ENCODE results near the gene SNRK. TPM values are rescaled to one million over a fixed set of nuclear protein-coding genes. Genes with fewer than 3 reads are reported as not detected.
A peak's percentile ranks its signal among the peaks of the same experiment; 100 is the strongest.

The SNRK gene
- polyA plus RNA-seq, 1 donor: 55.5 TPM

DNA sequence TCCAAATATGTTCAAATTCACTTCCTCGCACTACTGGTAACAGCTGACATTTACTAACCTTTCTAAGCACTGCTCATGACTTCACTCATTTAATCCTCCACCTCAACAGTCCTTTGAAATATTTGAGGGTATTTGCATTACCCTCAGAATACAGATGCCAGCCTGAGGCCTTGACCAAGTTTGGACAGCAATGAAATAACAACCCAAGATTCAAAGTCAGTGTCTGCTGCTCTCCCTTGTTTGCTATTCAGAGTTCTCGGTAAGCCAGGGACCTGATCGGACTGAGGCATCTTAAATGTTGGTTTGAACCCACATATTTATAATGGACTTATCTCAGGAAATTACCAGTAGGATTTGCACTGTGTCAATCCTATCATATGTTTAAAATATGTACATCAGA lies 19.9 kb upstream of the SNRK start:
- DNase-seq: no peak

DNA sequence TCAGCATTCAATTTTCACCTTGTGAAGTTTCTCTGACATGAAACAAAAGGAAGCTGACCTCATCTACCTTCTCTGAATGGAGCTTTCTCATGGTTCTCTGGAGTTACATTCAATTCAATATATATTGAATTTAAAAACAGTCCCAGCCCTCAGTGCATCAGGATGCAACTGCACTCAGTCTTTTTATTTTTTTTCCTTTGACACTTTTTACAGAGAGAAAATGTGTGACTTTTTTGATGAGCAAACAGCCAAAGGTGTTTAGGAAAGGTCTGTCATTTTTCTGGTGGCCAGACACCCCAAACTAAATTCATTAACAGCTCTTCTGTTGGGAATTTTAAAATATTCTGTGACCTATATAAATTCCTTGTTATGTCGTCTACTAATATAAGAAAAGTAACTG lies 19.3 kb upstream of the SNRK start:
- DNase-seq: no peak

DNA sequence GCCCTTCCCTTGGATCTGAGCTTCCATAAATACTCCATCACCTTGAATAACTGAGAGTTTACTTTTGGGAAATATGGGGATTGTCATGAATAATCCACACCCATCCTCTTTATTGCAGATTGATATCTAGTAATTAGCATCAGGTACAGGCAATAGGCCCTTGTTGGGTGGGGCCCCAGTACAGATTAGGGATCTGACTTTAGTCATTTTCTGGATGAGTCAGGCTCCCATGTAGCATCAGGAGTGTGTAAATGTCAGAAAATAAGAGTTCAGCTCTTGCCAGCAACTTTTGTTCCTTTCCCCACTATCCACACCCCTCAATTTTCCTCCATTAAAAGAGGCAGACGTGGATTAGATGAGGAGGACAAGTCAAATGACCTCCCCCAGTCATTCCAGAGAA lies 17.7 kb upstream of the SNRK start:
- DNase-seq: no peak

DNA sequence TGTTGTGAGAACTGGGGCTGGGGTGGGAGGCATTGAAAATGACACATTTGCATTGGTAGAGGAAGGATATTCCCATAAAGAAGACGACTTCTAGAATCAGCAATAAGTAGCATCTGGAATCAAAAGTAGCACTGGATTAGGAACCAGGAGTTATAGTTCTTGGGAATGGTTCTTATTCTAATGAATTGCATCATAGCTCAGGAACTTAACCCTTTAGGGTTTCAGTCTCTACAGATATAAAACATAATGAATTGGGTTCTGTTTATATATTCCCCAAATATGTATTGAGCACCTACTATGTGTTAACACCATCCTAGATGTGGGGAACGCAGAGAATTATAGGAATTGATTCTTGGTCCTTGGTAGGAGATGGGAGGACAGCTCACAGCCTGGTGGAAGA lies 16.3 kb upstream of the SNRK start:
- DNase-seq: no peak

DNA sequence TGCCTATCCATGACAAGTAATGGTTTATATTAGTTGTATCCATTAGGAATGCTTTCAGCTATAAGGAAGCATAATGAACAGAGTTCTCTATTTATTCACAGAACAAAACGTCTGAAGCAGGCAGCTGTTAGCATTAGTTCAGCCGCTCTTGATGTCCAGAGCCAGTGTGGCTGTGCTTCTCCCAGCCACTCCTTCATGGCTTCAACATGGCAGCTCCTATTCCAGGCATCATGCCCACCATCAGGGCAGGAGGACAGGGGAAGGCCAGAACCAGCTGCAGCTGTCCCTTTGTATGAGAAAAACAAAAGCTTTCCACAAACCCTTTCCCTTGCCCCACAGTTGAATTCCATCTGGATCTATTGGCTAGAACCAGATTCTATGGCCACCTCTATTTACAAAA lies 12.9 kb upstream of the SNRK start:
- DNase-seq: no peak

DNA sequence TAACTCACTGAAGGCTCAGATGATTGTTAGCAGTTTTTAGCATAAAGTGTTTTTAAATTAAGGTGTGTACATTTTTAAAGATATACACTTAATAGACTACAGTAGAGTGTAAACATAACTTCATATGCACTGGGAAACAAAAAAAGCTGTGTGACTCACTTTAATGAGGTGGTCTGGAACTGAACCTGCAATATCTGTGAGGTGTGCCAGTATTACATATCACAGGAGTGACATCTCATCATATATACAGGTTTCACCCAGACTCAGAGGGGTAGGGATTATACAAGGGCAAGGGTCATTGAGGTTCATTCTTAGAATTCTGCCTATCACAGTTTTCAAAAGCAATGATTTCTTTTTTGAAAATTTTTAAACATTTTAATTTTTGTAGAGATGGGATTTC lies 7.3 kb upstream of the SNRK start:
- no peak for DNase-seq

DNA sequence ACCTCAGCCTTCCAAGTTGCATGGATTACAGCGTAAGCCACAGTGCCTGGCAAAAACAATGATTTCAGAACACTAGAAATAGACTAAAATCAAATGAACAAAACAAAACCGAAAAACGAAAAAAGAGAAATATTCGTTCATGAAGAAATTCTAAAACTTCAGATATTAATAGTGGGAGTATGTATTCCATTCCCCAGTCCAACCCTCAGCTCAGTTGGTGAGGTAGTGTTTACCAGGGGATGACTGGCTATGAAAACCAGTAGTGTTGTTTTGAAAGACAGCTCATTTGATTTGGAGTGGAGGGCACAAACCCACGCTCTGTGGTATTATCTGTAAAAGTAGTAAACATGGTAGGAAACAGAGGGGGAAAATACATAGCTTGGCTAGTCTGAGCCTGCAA lies 6.8 kb upstream of the SNRK start:
- DNase-seq: no peak

DNA sequence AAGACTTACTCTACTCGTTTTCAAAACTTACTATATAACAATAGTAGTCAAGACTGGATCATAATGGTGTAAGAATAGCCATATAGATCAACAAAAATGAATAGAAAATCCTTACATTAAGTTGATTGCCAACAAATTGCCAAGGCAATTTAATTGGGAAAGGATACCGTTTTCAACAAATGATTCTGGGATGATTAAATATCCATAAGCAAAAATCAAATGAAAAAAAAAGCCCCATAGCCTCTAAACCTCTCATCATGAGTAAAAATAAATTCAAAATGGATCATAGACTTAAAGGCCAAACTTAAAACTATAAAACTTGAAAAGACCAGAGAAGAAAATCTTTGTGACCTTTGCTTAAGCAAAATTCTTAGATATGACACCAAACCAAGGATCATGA lies 5.3 kb upstream of the SNRK start:
- DNase-seq: no peak

DNA sequence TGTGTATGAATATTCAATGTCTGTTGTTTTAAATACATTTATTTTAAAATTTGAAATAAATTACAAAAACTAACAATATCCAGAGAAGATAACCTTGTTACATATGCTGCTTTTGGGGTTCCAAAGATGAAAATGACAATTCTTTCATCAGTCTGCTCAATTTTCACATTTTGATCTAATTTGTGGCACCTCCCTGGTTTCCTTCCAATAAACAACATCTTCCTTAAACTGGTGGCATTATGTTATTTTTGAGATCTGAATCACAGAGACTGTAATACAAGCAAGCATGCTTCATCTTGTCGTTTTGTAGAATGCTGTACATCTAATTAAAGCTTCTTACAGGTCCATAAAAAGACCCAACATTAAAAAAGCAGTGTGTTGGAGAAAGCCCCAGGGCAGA lies 2.2 kb upstream of the SNRK start:
- no peak for DNase-seq

DNA sequence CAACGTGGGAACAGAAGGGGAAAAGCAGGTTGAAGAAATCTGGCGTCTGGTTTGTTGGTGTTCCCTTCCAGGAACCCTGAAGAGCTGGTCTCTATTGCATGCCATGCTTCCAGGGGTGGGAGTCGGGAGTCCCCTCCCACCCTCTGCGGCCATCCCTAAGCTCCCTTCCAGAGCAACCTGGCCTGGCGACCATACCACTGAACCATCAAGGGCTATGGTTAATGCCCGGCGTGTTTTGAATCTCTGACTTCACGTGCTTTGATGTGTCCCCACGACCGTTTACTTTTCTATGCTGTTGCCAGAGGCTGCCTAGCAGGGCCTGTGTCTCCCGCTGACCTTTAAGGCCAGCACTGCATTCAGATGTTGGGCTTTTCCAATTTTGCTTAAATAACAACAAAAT lies 696 bp upstream of the SNRK start:
- no peak for DNase-seq

DNA sequence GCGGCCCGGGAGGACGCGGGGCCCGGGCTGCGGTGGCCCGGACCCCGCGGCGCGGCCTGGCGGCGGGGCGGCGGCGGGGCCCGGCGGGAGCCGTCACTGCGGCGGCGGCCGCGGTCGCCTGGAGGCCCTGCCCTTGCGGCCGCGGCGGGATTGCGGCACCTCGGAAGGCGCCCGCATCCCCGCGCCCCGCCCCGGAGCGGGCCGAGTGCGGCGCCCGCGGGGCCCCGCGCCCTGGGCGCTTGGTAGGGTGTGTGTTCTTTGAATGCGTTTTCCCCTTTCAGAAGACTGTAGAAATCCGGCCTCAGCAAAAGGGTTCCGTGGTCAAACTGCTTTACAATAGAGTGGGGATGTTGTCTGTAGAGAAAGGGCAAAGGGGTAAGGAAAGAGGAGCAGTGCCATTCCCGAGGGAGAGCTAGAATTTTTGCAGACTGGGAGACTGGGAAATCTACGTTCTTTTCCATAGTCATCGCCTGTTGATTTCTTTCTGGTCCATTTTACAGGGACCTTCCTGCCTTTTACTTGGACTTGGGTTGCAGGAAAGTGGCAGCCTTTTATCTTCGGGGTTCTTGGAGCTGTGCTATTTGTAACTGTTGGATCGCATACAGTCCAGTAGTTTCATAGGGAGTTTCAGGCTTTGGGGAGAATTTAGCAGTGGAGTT lies 630 bp downstream of the SNRK start:
- DNase-seq: peak; percentile 32

DNA sequence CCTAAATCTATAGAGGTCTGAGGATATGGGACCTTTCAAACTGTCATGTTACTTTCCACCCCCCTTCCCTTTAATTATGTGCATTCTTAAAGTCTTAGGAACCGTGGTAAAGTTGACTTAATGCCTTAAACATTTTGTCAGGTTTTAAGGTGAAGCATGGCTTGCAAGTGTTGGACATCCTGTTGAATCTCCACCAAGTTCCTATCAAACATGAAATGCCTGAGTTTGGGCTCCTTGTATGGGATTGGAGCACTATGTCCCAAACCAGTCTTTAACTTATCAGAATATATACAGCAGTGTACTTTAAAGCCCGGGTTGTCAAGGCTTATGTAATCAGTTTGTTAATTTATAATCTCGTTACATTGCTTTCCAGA lies 1.1 kb downstream of the SNRK start:
- peak; percentile 22 for DNase-seq

DNA sequence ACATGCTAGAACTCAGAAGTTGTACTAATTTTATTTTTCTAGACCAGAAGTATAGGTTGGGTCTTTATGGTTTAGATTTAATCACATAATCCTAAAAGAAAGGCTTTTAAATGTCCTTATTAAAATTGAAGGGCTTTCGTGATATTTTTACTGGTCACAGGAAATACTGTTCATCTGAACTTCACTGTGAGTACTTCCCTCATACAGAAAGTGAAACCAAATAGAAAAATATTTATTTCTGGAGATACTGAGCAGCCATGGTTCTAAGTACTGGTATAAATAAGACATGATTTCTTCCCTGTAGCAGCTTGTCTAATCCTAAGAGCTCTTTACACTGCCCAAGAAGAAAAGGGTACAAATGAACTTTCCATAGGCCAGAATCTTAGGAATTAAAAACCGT lies 2.0 kb downstream of the SNRK start:
- DNase-seq: no peak

DNA sequence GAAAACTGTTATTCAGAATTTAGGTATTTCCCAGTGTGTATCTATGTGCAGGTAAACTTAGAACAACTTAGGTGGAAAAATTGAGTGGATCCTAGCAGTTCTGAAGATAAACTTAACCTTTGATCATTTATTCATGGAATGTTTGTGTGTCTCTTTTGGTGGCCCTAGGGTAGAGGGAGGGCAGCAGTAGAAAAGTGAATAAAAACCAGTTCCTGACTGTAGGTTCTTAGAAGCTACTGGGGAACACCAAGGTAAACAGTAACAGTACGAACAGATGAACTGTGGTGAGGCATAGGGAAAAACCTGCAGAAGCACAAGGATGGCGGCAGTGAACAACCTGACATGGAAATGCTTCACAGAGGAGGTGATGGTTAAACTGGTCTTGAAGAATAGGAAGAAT lies 2.5 kb downstream of the SNRK start:
- no peak for DNase-seq

DNA sequence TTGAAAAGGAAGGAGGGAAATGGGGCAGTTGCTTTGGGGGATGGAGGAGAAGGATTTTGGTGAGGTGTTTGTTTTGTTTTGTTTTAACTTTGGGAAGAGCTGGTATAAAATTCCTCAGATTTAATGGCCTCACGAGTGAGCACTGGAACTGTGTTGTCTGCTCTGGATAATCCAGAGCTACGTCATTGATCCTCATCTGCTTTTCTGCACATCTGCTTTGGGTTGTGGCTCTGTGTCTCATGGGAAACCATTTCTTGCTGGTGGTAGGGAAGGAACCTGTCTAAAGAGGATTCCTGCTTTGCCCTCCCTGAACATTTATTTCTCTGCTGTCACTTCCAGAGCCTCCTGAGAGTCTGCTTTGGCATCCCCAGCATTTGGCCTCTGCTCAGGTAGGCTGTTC lies 3.1 kb downstream of the SNRK start:
- DNase-seq: no peak

DNA sequence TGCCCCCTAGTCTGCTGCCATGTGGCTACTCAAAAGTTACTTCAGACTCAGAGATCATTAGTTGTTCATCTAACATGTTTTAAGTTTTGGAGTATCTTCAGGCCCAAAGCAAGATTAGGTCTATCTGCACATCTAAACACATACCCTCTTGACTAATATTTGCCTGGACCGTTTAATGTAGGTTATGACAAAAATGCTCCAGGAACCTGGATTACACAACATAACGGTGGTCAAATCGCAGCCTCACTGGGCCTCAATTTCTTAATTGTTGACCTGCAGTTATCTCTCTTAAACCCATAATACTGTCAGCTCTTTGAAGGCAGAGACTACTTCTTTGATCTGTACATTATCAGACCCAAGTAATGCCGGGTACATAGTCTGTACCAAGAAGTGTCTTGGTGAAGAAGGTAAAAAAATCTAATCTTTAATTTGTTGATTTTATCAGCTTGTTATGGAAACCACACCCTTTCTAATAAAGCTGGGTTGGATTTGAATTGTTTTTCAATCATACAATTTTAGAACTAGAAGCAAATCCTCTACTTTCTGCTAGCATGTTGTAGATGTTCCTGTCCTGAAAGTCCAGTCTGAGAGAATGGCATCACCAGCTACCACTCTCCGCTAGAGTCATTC lies 3.6 kb downstream of the SNRK start:
- DNase-seq: no peak

DNA sequence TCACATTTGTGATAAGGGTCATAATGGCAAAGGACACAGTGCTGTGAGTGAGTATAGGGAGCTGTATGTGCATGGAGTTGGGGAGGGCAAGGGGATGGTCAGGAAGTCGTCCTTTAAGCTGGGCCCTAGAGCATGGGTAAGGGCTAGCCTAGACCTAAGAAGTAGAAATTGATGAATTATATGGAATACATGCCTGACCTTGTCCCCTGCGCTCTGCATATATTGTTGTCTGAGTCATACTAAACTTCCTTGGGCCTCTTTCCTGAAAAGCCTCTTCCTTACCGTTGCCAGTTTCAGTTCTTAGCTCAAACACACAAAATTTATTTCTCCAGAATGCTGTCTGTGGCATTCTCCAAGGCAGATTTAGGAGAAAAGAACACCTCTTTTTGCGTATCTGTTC lies 4.6 kb downstream of the SNRK start:
- no peak for DNase-seq

DNA sequence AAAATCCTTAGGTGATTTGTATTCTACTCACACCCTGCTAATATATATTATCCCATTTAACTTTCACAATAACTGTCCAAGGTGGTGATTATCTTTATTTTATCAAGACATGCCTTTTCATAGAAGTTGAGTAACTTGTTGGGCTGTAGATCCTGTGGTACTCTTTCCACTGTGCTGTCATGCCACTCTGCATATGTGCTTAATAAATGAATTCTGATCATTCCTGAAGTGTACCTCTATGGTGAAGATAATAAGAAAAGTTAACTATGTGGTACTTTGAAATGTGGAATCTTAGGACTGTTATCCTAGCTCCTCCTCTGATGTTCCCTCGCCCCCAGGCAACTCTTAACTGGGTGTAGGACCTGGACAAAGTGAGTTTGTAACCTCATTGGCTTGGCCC lies 5.2 kb downstream of the SNRK start:
- no peak for DNase-seq

DNA sequence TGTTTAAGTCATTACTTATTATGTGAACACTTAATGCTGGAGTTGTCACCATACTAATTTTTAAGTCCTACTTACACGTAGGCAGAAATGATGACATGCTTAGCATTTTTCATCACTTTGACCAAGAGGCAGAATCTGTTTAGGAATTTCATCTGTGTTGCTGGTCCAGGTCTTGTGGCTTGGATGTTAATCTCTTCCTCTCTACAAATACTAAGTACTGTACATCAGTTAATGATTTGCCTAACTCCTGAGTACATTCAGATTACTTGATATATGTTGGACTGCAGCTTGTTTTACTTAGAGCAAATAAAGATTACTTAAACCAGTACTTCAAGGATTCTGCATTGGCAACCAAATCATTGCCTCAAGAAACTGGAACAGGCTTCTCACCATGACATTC lies 8.6 kb downstream of the SNRK start:
- DNase-seq: no peak

DNA sequence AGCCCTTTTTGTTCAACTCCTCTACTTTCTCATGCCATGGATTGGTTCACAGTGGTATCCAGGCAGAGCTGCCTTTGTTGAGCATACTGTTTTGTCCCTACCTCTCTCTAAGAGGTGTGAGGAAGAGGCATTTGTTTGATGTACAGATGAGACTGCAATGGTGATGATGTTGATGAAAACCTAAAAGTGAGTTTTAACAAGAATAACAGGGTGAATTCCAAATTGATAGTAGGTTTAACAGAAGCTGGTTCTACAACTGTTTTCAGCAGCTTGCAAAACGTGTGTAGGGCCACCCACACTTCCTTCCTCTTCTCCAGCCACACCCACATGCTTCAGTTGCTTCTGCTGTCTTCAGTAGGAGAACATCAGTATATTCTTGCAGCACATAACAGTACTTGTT lies 10.2 kb downstream of the SNRK start:
- no peak for DNase-seq

DNA sequence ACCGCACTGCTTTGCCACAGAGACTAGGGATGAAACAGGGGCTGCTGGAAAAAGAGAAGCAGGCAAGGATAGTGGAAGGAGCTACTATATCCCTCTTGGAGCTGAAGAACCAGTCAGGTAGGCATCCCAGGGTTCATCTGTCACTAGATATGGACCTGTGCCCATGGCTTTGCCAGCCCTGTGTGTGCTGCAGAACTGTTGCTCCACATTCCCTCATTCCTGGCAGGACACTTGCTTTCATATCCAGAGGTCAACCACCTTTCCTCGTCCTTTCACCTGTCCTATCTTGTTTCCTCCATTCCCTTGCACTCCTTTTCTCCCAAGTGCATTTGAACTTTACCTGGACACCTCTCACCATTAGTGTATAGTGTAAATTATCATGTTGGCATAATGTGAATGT lies 12.0 kb downstream of the SNRK start:
- no peak for DNase-seq

DNA sequence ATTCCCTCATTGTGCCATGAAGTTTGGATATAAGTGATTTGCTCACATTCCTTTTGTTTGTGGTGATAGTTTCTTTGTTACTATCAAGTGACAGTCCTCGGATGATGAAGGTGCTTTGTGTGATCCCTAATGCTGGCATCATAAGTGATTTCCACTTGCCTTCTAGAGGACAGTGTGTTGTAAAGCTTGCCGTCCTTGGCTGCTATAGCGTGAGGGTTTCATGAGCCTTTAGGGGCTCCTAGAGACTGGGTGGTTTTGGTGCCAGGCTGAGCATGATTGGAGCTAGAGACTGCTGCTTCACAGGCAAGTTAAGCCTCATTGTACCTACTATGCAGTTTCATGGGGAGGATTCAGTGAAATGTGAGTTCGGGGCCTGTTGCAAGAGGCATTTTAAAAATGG lies 12.4 kb downstream of the SNRK start:
- DNase-seq: no peak

DNA sequence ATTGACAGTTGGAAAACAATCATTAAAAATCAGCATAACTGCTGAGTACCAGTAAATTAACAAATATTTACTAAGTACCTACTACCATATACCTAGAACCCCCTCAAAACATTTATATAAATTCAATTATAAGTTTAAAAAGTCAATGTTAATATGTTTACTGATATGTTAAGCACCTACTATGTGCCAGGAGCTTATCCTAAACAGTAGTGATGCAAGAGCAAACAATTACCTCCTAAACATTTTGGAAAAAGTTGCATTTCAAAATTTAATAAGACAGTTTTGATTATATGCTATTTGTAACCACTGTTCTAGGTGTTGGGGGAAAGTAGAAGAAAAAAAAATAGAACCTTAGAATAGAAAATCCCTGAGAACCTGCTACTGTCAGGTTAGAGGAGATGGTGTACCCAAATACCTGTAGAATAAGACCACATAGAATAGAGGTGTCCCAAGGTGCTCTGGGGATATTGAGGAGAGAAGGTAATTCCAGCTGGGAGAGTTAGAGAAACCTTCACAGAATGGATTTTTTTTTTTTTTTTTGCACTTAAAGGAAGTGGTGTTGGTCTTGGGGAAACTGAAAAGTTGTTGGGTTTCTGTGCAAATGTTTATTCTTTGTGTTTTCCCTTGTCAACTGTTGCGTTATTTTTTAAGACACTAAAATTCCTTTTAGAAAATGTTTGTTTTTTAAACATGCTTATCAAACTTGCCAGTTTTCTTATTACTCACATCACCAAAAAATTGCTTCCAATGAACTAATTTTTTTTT lies 16.0 kb downstream of the SNRK start:
- DNase-seq: no peak

DNA sequence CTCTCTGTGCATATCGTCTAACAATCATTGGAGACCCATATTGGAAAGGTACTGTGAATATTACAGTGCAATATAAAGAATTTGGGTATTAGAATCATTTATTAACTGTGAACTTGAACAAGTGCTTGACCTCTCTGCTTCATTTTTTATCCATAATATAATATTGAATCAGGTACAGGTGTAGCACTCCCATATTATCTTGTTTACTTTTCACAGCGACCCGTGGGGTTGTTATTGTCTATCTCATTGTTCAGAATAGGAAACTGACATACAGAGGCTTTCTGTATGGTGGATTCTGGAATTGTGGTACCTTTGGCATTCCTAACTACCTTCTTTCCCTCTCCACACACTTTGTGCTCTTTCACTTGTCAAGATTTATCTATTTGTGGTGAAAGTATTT lies 17.8 kb downstream of the SNRK start:
- DNase-seq: no peak

Measured in left kidney (tissue), 2 donors.